IMR-90 (cell line): ENCODE measurements around the gene WASF3. TPM values are rescaled to one million over a fixed set of nuclear protein-coding genes. Genes with fewer than 3 reads are reported as not detected.

Experiments used
- ATAC-seq: fragments of 200-7000 bp; cut with Tn5 transposase; 2 replicates; pipeline ENCODE4 v1.9.1; 2020; ENCODE audit warnings: low read depth, mild to moderate bottlenecking, moderate library complexity
- BruUV-seq: library from RNA; stranded (reverse); fragments of 400-500 nt; replicated peaks from 2 replicates; lab custom pipeline; 2021; lab: Mats Ljungman, UMichigan
- CTCF ChIA-PET: fragments of 300-600 bp; formaldehyde crosslinking; extraction: SDS; loops from one replicate; lab custom pipeline; 2021; ENCODE audit warnings: antibody characterized with exemption; lab: Yijun Ruan, JAX
- POLR2A ChIA-PET: fragments of 300-600 bp; sonication (Branson Sonifier 250); formaldehyde crosslinking; loops from one replicate; lab custom pipeline; 2022; ENCODE audit warnings: antibody characterized with exemption; ENCODE audit not compliant: unreplicated experiment; lab: Charles Lee
- DNase-seq: peaks from one replicate; pipeline ENCODE4 v3.0.0; 2013
- H2AFZ ChIP-seq: replicated peaks from 2 replicates; pipeline ENCODE3; 2013; ENCODE audit warnings: low read length, mild to moderate bottlenecking; ENCODE audit not compliant: poor library complexity
- H2AK5ac ChIP-seq: 2 replicates; pipeline ENCODE4 v1.6.1; 2013; ENCODE audit warnings: low read depth, low read length, inconsistent platforms
- H2AK9ac ChIP-seq: replicated peaks from 2 replicates; pipeline ENCODE3; 2013; ENCODE audit warnings: mild to moderate bottlenecking, low read depth, low read length, moderate library complexity; ENCODE audit not compliant: poor library complexity
- H2BK120ac ChIP-seq: 2 replicates; pipeline ENCODE4 v1.6.1; 2013; ENCODE audit warnings: low read depth, low read length, inconsistent platforms
- H2BK15ac ChIP-seq: 3 replicates; pipeline ENCODE4 v1.6.1; 2013; ENCODE audit warnings: low read depth, low read length, inconsistent platforms
- H2BK20ac ChIP-seq: 2 replicates; pipeline ENCODE4 v1.6.1; 2013; ENCODE audit warnings: low read depth, mild to moderate bottlenecking, inconsistent platforms, low read length, moderate library complexity
- H2BK5ac ChIP-seq: 2 replicates; pipeline ENCODE4 v1.6.1; 2013; ENCODE audit warnings: mild to moderate bottlenecking, low read depth, low read length, inconsistent platforms; ENCODE audit not compliant: poor library complexity, severe bottlenecking
- H3K14ac ChIP-seq: replicated peaks from 2 replicates; pipeline ENCODE4 v1.6.1; 2013; ENCODE audit warnings: low read depth, low read length, inconsistent platforms
- H3K18ac ChIP-seq: 2 replicates; pipeline ENCODE4 v1.6.1; 2013; ENCODE audit warnings: low read depth, low read length, control low read depth
- H3K23ac ChIP-seq: 2 replicates; pipeline ENCODE4 v1.6.1; 2013; ENCODE audit warnings: low read depth, low read length, inconsistent platforms
- H3K27ac ChIP-seq: 2 replicates; pipeline ENCODE4 v1.5.1; 2013; ENCODE audit warnings: mild to moderate bottlenecking, control low read depth, low read length; ENCODE audit not compliant: insufficient read depth
- H3K27me3 ChIP-seq: 2 replicates; pipeline ENCODE4 v1.6.1; 2013; ENCODE audit warnings: low read length; ENCODE audit not compliant: control insufficient read depth, insufficient read depth
- H3K36me3 ChIP-seq: 2 replicates; pipeline ENCODE4 v1.6.1; 2013; ENCODE audit warnings: low read length, mixed read lengths; ENCODE audit not compliant: control insufficient read depth, insufficient read depth
- H3K4ac ChIP-seq: 2 replicates; pipeline ENCODE4 v1.6.1; 2013; ENCODE audit warnings: low read depth, low read length, inconsistent platforms
- H3K4me1 ChIP-seq: 2 replicates; pipeline ENCODE4 v1.6.1; 2013; ENCODE audit warnings: low read length, mixed read lengths; ENCODE audit not compliant: control insufficient read depth, insufficient read depth
- H3K4me2 ChIP-seq: 2 replicates; pipeline ENCODE4 v1.6.1; 2013; ENCODE audit warnings: low read depth, mild to moderate bottlenecking, control low read depth, low read length, moderate library complexity
- H3K4me3 ChIP-seq: 2 replicates; pipeline ENCODE4 v1.5.1; 2013; ENCODE audit warnings: low read depth, mild to moderate bottlenecking, control low read depth, low read length, moderate library complexity; ENCODE audit not compliant: insufficient read depth
- H3K56ac ChIP-seq: 2 replicates; pipeline ENCODE4 v1.6.1; 2013; ENCODE audit warnings: low read length, inconsistent platforms; ENCODE audit not compliant: insufficient read depth; ENCODE audit errors: extremely low read depth
- H3K79me1 ChIP-seq, 2 experiments: 2 replicates each; pipeline ENCODE4 v1.6.1; 2013; ENCODE audit warnings: low read length in 2 of 2, inconsistent platforms in 1 of 2, low read depth in 1 of 2
- H3K9ac ChIP-seq: 2 replicates; pipeline ENCODE4 v1.6.1; 2013; ENCODE audit warnings: low read depth, low read length, control low read depth
- H3K9me1 ChIP-seq: 2 replicates; pipeline ENCODE4 v1.6.1; 2013; ENCODE audit warnings: low read length, inconsistent platforms; ENCODE audit not compliant: insufficient read depth
- H3K9me3 ChIP-seq: 2 replicates; pipeline ENCODE4 v1.6.1; 2013; ENCODE audit warnings: low read length; ENCODE audit not compliant: control insufficient read depth, insufficient read depth
- H4K20me1 ChIP-seq: 2 replicates; pipeline ENCODE4 v1.6.1; 2013; ENCODE audit warnings: low read length, inconsistent platforms; ENCODE audit not compliant: insufficient read depth
- H4K5ac ChIP-seq: 2 replicates; pipeline ENCODE4 v1.6.1; 2013; ENCODE audit warnings: mild to moderate bottlenecking, low read depth, low read length, control low read depth
- H4K8ac ChIP-seq, 2 experiments: 2 replicates each; pipeline ENCODE4 v1.6.1; 2013; ENCODE audit warnings: low read depth in 2 of 2, low read length in 2 of 2, control low read depth in 1 of 2, inconsistent platforms in 1 of 2
- H4K91ac ChIP-seq: 2 replicates; pipeline ENCODE4 v1.6.1; 2013; ENCODE audit warnings: low read depth, low read length, inconsistent platforms; ENCODE audit not compliant: insufficient read depth
- BHLHE40 ChIP-seq: fragments of 150-350 bp; IDR thresholded peaks from 2 replicates; pipeline ENCODE4 v1.6.1; 2016; ENCODE audit warnings: mild to moderate bottlenecking, low read depth, low read length
- CEBPB ChIP-seq: IDR thresholded peaks from 2 replicates; pipeline ENCODE4 v1.6.1; 2012; ENCODE audit warnings: low read depth, low read length, improper control_type of control experiment
- CHD1 ChIP-seq: IDR thresholded peaks from 2 replicates; pipeline ENCODE4 v1.6.1; 2012; ENCODE audit warnings: low read depth, low read length, improper control_type of control experiment
- ELK1 ChIP-seq: fragments of 150-350 bp; IDR thresholded peaks from 2 replicates; pipeline ENCODE4 v1.6.1; 2016; ENCODE audit warnings: low read depth, mild to moderate bottlenecking, low read length, moderate library complexity, borderline replicate concordance
- MAFK ChIP-seq: IDR thresholded peaks from 2 replicates; pipeline ENCODE4 v1.6.1; 2012; ENCODE audit warnings: low read depth, low read length, improper control_type of control experiment
- MAZ ChIP-seq: IDR thresholded peaks from 2 replicates; pipeline ENCODE4 v1.6.1; 2012; ENCODE audit warnings: low read depth, mild to moderate bottlenecking, low read length, improper control_type of control experiment, moderate library complexity, borderline replicate concordance
- MXI1 ChIP-seq: IDR thresholded peaks from 2 replicates; pipeline ENCODE4 v1.6.1; 2012; ENCODE audit warnings: low read depth, mild to moderate bottlenecking, low read length, moderate library complexity, borderline replicate concordance
- NFE2L2 ChIP-seq: fragments of 150-350 bp; IDR thresholded peaks from 2 replicates; pipeline ENCODE4 v1.6.1; 2016; ENCODE audit warnings: low read depth, mild to moderate bottlenecking, low read length
- POLR2A ChIP-seq: IDR thresholded peaks from 2 replicates; pipeline ENCODE4 v1.6.1; 2012; ENCODE audit warnings: mild to moderate bottlenecking, low read depth, low read length
- RAD21 ChIP-seq: IDR thresholded peaks from 2 replicates; pipeline ENCODE4 v1.6.1; 2012; ENCODE audit warnings: low read length, improper control_type of control experiment
- RCOR1 ChIP-seq: IDR thresholded peaks from 2 replicates; pipeline ENCODE4 v1.6.1; 2012; ENCODE audit warnings: mild to moderate bottlenecking, low read length, improper control_type of control experiment; ENCODE audit not compliant: insufficient replicate concordance
- RFX5 ChIP-seq: IDR thresholded peaks from 2 replicates; pipeline ENCODE4 v1.8.0; 2012; ENCODE audit warnings: low read depth, mild to moderate bottlenecking, low read length, moderate library complexity
- SMC3 ChIP-seq: fragments of 150-350 bp; IDR thresholded peaks from 2 replicates; pipeline ENCODE4 v1.6.1; 2016; ENCODE audit warnings: low read depth, mild to moderate bottlenecking, antibody characterized with exemption, low read length, moderate library complexity
- WGBS, 2 experiments: methylation state at CpG; one replicate each; pipeline versions ENCODE4 v1.1.5 to v1.1.7; 2013; ENCODE audit warnings: missing lambda C conversion rate in 2 of 2; ENCODE audit not compliant: insufficient read length in 1 of 2; ENCODE audit errors: extremely low coverage in 2 of 2; 5-methylcytosine and 5-hydroxymethylcytosine counted together
- dilution Hi-C: fragments of 300-500 bp; cut with HindIII; formaldehyde crosslinking; loops from one replicate; pipeline ENCODE4 v1.14.3; 2018; ENCODE audit warnings: low sequenced_read_pairs; ENCODE audit not compliant: unreplicated experiment
- in situ Hi-C: fragments of 300-500 bp; cut with MboI; formaldehyde crosslinking; loops from 3 replicates; pipeline ENCODE4 v1.14.3; 2019; ENCODE audit warnings: low sequenced_read_pairs, inconsistent platforms, mixed read lengths
- intact Hi-C: fragments of 100-400 bp; cut with micrococcal nuclease; formaldehyde crosslinking; loops from 2 replicates; pipeline ENCODE4 v1.10.0; 2022
- polyA plus RNA-seq, 3 experiments: library from polyadenylated mRNA; depleted of rRNA; stranded (reverse); fragments of >200 nt; gene quantifications; 2 replicates each; pipeline ENCODE4 v1.2.3, GENCODE V29; 2012; ENCODE audit warnings: low replicate concordance in 1 of 3
- total RNA-seq: library from RNA; depleted of rRNA; stranded (reverse); fragments of >200 nt; gene quantifications from 2 replicates; pipeline ENCODE4 v1.2.3, GENCODE V29; 2012
- TF ChIP-seq, protein P1 (sequence below): fragments of 150-350 bp; IDR thresholded peaks from 2 replicates; pipeline ENCODE4 v1.6.1; 2017; ENCODE audit warnings: mild to moderate bottlenecking, antibody characterized with exemption, low read length, low read depth
- TF ChIP-seq, protein P2 (sequence below): conservative IDR thresholded peaks from 2 replicates; pipeline ENCODE4 v1.5.1; 2012; ENCODE audit warnings: mild to moderate bottlenecking, low read depth, low read length, improper control_type of control experiment

WASF3 gene
- total and polyA plus RNA-seq, 2 of the 4 experiments (the other 2 are of a cell fraction) = 4.3 to 11.4 TPM

DNA sequence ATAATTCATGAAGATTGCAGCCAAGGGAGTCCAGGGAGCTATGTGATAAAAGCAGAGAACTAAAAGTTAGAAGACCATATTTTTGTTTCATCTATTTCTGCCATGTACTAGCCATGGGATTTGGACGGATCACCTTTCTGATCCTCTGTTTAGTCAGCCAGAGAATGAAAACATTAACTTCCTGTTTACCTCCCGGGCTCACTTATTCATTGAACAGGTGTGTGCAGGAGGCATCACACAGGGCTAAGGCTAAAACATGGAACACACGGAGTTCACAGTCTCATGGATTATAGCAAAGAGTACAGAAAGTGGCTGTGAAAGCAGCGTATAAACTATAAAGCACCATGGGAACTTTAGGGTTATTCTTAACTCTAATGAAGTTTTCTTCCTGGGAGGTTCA, 106.3 kb downstream of the WASF3 start:
- H2BK20ac ChIP-seq = no peak overlapping the region
- no peak overlapping the region for H3K27ac ChIP-seq
- DNase-seq = no peak
- no peak overlapping the region for H2AFZ ChIP-seq
- H2AK9ac ChIP-seq = no peak overlapping the region
- no peak overlapping the region for H3K18ac ChIP-seq
- H3K4ac ChIP-seq = no peak overlapping the region
- no peak overlapping the region for H4K91ac ChIP-seq
- dilution Hi-C loops = no loop called here
- H3K36me3 ChIP-seq = peaks cover 7% of the 10 kb centered on the region
- intact Hi-C loops = no loop called here
- no peak overlapping the region for H3K14ac ChIP-seq
- H3K4me3 ChIP-seq = no peak overlapping the region
- peaks cover 12 to 28% of the 10 kb centered on the region in 2 experiments for H3K79me1 ChIP-seq
- POLR2A ChIA-PET = no interaction called here
- no TSS peak for BruUV-seq
- H4K20me1 ChIP-seq = no peaks in the 10 kb centered on the region
- 0% methylated on average over 1 of the region's 4 CpGs; no CpG with 5 or more reads in 1 of the 2 experiments for WGBS, 2 experiments
- no peak overlapping the region for H2BK120ac ChIP-seq
- CTCF ChIA-PET = interaction anchor here (0.9 to 1.5 kb wide), 2 partner anchors 16 to 35 kb away, joined by 3 to 4 read pairs; no protein-coding TSS in a partner anchor
- no peak overlapping the region for H2BK15ac ChIP-seq
- H3K4me2 ChIP-seq = no peak overlapping the region
- peaks cover 5% of the 10 kb centered on the region for H3K9me1 ChIP-seq
- H3K4me1 ChIP-seq = peaks cover 4% of the 10 kb centered on the region; the same call in 1 of the 2 replicates
- no peak for TF ChIP-seq POLR2A
- TF ChIP-seq, protein P1, sequence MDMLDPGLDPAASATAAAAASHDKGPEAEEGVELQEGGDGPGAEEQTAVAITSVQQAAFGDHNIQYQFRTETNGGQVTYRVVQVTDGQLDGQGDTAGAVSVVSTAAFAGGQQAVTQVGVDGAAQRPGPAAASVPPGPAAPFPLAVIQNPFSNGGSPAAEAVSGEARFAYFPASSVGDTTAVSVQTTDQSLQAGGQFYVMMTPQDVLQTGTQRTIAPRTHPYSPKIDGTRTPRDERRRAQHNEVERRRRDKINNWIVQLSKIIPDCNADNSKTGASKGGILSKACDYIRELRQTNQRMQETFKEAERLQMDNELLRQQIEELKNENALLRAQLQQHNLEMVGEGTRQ = no peak
- no peak for TF ChIP-seq RFX5
- TF ChIP-seq MXI1 = no peak
- TF ChIP-seq ELK1 = no peak
- TF ChIP-seq CHD1 = no peak
- no peak for TF ChIP-seq BHLHE40
- TF ChIP-seq RCOR1 = no peak
- no peak for TF ChIP-seq SMC3
- no peak for TF ChIP-seq MAZ
- TF ChIP-seq, protein P2, sequence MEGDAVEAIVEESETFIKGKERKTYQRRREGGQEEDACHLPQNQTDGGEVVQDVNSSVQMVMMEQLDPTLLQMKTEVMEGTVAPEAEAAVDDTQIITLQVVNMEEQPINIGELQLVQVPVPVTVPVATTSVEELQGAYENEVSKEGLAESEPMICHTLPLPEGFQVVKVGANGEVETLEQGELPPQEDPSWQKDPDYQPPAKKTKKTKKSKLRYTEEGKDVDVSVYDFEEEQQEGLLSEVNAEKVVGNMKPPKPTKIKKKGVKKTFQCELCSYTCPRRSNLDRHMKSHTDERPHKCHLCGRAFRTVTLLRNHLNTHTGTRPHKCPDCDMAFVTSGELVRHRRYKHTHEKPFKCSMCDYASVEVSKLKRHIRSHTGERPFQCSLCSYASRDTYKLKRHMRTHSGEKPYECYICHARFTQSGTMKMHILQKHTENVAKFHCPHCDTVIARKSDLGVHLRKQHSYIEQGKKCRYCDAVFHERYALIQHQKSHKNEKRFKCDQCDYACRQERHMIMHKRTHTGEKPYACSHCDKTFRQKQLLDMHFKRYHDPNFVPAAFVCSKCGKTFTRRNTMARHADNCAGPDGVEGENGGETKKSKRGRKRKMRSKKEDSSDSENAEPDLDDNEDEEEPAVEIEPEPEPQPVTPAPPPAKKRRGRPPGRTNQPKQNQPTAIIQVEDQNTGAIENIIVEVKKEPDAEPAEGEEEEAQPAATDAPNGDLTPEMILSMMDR = no peak
- TF ChIP-seq MAFK = no peak
- no peak for TF ChIP-seq NFE2L2
- TF ChIP-seq CEBPB = no peak
- TF ChIP-seq RAD21 = no peak
- H3K27me3 ChIP-seq = no peaks in the 10 kb centered on the region
- no peak overlapping the region for H2BK5ac ChIP-seq
- no peak overlapping the region for H4K8ac ChIP-seq
- no peak overlapping the region for H3K23ac ChIP-seq
- no peaks in the 10 kb centered on the region for H3K9me3 ChIP-seq
- no peak overlapping the region for H3K9ac ChIP-seq
- in situ Hi-C loops = no loop called here
- no peak overlapping the region for H4K5ac ChIP-seq
- no peak overlapping the region for H3K56ac ChIP-seq
- H2AK5ac ChIP-seq = no peak overlapping the region
- ATAC-seq = no peak
